Measurements from ENCODE around the gene BARX1. TPM values are rescaled to one million over a fixed set of nuclear protein-coding genes. Genes with fewer than 3 reads are reported as not detected.

The BARX1 gene
- total RNA-seq, 1 experiment from 2014 or later: not detected

GRCh38 chr9:93918061-93918460 is 37.1 kb downstream of the BARX1 start:
- no peak for DNase-seq (ENCODE audit: low read depth)

GRCh38 chr9:93917121-93917853 is 37.9 kb downstream of the BARX1 start:
- DNase-seq (ENCODE audit: low read depth): no peak

DNA sequence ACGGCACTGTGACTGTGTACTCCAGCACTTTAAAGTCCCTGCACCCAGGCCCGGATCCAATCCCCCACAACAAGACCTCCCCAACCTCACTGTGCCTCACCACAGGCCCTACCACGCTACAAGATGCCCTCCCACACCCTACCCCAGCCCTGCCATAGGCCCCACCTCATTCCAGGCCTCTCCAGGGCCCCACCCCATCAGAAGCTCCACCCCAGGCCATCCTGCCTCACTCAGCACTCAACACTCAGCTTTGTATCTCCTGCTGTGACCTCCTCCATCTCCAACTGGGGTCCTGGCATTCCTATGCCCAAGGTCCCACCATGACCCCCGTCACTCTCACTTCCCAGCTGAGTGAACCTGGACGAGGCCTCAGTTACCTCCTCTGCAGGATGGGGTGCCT is 38.8 kb downstream of the BARX1 start:
- DNase-seq (ENCODE audit: low read depth): no peak

DNA sequence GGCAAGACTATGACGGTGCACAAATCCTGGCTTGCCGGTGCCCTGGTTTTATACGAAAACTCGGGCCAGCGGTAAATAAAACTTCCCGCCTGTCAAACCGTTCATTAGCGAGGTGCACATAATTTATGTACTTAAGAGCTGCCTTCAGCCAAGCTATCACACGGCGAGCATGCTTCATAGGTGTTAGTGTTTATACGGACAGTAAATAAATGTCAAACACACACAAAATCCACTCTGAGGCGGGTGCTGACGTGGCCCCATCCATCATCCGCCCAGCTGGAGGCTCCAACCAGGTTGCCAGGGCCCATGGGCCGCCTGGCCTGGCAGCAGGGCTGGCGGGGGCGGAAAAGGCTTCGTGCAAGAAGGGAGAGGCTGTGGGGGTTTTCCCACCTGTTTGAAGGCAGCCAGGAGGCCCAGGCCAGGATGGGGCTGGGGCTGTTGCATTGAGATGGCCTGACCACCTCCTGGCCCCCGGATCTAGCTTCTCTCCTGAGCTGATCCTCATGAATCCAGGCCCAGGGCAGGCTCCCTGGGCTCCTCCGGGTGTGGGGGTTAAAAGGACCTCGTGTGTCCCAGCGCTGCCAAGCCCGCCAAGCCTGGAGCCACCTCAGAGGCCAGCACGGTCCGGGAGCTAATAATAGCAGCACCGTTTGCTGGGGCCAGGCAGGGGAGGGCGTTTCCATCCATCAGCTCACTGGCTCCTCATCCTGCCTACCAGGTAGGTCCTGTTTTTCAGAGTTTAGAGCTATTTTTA is 43.2 kb downstream of the BARX1 start:
- DNase-seq (ENCODE audit: low read depth): no peak

- DNase-seq (ENCODE audit: low read depth): no peak
These were observed 43.9 kb downstream of the BARX1 start for GRCh38 chr9:93911136-93911745.

DNA sequence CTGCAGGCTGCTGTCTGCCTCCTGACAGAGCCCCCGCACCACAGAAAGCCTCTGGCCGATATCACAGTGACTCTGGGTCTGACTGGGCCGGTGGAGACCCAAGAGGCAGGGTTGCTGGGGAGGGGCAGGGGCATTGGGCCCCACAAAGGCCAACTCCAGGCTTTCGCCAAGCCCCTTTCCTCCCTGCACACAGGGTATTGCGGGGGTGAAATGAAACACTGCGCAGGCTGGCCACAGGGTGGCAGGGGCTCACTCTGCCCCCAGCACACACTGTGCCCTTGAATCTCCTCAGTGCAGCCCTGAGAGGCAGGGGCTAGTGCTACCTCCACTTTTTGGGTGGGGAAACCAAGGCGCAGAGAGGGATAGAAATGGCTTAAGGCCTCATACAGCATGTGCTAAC is 44.6 kb downstream of the BARX1 start:
- DNase-seq (ENCODE audit: low read depth): no peak

DNA sequence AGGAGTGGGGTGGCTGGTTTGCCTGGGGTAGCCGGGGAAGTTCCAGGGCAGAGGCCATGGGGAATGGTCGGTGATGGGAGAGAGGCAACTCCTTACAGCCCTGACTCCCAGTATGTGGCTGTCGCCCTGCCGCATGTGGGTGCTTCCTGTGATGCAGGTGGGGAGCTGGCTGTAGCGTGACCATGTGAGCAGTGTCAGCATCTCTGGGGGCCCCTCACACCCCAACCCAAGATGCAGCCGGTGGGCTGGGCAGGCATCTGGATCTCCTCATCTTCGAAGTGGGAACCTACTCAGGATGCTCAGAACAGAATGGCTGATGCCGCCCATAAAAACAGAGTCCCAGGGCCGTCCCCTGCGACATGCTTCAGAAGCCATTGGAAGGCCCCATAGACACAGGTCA is 45.0 kb downstream of the BARX1 start:
- DNase-seq (ENCODE audit: low read depth): no peak

GRCh38 chr9:93909242-93909616 is 45.9 kb downstream of the BARX1 start:
- no peak for DNase-seq (ENCODE audit: low read depth)

- no peak for DNase-seq (ENCODE audit: low read depth)
These were observed 46.4 kb downstream of the BARX1 start for GRCh38 chr9:93908591-93909241.

GRCh38 chr9:93907551-93908199 is 47.5 kb downstream of the BARX1 start:
- no peak for DNase-seq (ENCODE audit: low read depth)

GRCh38 chr9:93906195-93906880 is 48.8 kb downstream of the BARX1 start:
- no peak for DNase-seq (ENCODE audit: low read depth)

- DNase-seq (ENCODE audit: low read depth): no peak
These were observed 49.6 kb downstream of the BARX1 start for GRCh38 chr9:93905473-93906133.

GRCh38 chr9:93904649-93905472 is 50.3 kb downstream of the BARX1 start:
- DNase-seq (ENCODE audit: low read depth): no peak

DNA sequence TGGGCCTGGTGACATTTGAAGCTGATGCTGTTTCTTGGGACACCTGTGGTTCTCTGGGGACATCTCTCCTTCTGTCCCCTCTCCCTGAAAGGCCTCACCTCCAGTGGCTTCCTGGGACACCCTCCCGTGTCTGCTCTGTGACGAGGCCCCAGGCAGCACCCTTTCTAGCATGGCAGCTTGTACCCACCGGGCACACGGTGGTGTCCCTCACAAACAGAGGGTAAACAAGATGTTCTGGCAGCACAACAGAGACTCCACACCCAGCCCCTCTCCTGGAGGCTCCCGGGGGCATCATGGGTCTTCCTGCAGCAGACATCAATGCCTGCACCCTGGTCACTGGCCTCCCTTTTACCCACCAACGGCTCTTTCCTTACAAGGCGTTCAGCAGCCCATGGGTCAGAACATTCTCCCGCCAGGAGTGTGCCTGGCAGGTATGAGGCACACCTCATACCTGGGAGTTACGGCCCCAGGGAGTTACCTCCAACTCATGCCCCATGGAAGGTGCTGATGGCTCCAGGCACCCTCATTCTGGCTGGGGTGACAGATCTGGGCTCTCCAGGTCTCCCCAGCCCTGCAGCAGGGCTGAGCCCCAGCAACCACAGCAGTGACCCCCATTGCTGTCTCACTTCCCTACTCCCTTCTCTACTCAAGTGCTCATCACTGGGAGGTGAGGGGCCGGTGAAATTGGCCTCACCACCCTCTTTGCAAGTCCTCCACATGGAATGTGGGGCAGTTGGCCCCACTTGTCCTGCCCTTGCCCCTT is 51.1 kb downstream of the BARX1 start:
- DNase-seq (ENCODE audit: low read depth): no peak

GRCh38 chr9:93902780-93903655 is 52.1 kb downstream of the BARX1 start:
- DNase-seq (ENCODE audit: low read depth): no peak

DNA sequence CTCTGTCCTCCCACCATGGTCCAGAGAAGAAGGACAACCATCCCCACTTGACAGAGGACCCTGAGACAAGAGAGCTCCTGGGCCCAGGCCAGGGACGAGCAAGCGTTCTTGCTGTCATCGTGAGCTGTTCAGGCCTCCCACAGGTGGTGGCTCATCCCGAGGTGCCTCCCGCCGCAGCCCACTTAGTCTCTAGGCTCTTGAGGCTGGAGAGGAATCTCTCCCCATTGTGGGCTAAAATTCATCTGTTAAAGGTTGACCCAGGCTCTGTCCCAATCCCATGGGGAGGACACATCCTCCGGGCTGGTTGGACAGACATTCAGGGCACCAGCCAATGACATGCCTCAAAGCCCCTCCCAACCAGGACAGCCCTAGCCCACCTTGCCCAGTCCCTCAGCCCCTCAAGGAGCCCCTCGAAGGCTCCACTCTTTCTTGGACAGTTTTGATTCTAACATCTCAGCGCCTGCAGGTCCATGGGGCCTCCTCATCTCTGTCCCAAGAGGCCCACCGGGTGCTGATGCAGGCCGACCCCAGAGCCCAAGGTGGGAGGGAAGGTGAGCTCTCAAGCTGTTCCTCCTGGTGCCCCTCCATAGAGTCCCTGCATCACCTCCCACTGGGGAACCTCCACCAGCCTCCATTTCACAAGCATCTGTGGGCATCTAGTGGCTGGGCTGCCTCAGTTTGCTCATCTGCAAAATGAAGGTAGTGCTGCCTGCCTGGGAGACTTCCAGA is 52.9 kb downstream of the BARX1 start:
- DNase-seq (ENCODE audit: low read depth): no peak

All from LHCN-M2 (cell line).